Activated T-helper 1 cell treated with Interleukin-2 at 50 U/mL for 16 hours (primary cell): ENCODE data around the gene ACOT6.
"Not testable (repeated sequence)": the region's sequence is repeated elsewhere in the genome, so short reads cannot be mapped to it uniquely, and the experiment has no call there.

Source experiments
- DNase-seq: peaks from one replicate; pipeline ENCODE4 v3.0.0-alpha.2; 2020; ENCODE audit warnings: low read depth

ACOT6 gene

DNA sequence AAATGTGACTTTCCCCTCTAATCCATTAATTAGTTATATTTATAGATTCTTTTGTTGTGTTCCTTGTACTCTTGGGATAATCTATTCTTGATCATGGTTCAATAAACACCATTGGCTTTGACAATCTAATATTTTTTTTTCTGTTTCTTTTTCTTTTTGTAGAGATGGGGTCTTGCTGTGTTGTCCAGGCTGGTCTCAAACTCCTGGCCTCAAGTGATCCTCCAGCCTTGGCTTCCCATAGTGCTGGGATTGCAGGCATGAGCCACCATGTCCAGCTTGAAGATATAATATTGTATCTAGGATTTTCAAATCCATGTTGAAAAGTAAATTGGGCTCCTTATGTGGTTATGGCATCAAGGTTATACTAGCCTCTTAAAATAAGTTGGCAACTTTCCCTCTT lies 38.7 kb downstream of the ACOT6 start:
- no peak for DNase-seq

DNA sequence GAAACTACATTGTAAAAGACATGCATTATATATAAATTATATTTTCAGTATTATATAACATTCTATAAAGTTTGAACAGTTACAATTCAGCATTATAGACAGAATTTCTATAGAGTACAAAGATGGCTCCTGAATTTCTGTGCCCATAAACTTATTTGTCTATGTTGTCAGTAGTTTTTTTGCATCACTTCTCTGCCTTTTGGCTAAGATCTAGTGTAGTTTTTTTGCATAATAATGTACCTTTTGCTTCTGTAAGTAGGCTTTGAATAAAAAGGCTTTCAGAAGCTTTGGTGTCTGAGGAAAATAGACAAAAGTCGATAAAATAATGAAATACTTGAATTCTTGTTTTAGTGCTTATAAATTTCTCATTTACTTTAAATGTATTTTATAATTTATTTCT lies 43.5 kb downstream of the ACOT6 start:
- DNase-seq: no peak

DNA sequence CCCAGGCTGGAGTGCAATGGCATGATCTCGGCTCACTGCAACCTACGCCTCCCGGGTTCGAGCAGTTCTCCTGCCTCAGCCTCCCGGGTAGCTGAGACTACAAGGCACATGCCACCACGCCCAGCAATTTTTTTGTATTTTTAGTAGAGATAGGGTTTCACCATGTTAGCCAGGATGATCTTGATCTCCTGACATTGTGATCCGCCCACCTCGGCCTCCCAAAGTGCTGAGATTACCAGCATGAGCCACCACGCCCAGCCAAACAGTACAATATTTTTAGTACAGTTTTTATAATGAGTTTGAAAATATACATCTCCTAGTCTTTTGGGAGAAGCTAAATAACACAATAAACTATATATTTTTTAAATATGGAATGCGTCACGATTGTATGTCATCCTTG lies 46.9 kb downstream of the ACOT6 start:
- not testable (repeated sequence) for DNase-seq

DNA sequence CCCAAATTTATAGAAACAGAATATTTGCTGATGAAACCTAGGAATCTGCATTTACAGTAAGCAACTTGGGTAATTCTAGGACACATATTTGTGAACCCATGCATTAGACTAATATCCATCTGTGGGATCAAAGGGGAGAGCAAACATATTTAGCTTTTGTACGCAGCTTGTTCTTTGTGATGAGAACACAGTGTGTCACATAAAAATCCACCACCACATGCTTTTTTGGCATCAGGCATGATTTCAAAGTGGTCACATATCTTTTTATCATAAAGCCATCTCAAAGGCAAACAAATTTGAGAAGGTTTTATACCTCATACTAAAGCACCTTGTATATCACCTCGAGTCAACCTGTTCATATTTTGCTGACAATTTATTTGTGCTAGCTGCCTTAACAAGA lies 48.2 kb downstream of the ACOT6 start:
- no peak for DNase-seq

DNA sequence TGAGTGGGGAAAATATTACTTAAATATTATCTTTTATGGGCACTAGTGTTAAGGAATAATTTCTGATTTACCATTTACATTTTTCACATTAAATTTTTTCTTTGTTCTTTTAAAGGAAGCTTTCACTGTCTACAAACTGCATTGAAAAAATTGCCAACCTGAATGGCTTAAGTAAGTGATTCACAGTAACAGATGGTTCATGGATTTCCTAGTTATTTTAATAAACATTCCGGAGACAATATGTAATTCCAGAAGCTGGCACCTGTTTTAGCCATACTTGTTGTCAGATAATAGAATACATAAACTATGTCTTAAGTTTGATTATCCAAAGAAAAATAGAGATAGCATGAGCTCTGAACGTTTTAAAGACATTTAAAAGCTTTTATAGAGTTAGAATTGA lies 49.6 kb downstream of the ACOT6 start:
- no peak for DNase-seq

DNA sequence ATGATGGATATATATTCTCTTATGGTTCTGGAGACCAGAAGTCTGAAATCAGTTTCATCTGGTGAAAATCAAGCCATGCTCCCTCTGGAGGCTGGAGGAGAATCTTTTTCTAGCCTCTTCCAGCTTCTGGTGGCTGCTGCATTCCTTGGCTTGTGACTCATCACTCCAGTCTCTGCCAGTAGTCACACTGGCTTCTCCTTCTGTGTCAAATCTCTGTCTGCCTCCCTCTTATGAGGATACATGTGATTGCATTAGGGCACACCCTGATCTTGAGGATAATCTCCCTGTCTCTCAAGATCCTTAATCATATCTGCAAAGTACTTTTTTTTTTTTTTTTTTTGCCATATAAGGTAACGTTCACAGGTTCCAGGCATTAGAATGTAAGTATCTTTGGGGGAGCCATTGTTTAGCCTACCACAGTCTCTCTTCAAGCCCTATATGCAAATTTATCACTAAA lies 50.2 kb downstream of the ACOT6 start:
- DNase-seq: no peak

DNA sequence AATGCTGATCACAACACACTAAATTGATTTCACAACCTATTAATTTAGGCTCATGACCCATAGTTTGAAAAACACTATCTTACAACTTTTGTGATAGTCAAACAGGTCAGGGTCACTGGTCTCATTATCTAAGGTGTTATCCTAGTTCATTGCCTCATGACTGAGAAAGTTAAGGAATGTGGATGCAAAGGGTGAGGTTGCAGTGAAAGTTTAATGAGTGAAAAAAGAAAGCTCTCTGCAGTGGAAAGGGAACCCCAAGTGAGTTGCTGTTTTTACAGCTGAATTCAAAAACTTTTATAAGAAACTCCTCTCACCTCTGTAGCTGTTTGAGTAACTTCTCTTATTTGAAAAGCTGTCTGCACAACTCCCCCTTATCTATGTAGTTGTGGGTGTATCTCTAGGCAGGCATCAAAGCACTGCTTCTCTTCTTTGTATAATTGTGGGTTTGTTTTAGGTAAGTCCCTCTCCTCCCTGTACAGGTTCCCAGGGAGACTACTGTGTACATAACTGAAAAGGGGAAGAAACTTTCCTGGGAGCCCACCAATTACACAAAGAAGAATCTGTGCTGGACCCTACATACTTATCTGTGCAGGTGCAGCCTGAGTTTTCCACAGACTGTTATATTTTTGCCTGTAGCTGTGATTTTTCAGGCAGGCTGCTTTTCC lies 51.4 kb downstream of the ACOT6 start:
- no peak for DNase-seq

DNA sequence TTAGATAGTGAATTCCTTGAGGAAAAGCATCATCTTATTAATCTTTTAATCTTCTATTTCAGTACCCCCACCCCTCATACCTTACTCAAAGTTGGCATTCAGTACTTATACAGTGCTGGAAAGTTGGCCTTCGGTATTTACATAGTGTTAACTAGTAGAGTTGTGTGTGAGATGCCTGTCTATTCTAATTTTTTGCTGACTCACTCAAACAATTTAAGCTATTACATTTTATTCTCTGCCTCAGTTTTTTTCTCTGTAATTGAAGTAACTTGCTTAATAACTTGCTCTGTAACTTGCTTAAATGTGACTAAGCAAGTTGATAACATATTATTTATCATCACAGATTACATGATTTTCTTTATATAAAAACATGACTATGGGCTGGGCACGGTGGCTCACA lies 52.8 kb downstream of the ACOT6 start:
- no peak for DNase-seq

DNA sequence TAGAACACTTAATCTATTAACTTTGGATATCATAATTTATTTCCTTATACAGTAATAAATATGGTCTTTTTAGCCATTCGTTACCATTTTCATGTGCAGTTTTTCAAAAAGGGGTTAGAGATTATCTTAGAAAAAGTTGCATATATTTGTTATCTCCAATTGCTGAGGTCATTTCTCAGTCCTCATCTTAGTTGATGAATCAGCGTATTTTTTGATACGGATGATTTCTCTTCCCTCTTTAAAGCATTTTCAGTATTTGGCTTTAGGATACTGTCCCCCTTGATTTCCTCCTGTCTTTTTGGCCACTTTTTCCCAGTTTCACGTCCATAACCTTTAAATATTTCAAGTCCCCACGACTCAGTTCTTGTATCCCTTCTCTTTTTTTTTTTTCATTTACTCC lies 54.3 kb downstream of the ACOT6 start:
- no peak for DNase-seq

DNA sequence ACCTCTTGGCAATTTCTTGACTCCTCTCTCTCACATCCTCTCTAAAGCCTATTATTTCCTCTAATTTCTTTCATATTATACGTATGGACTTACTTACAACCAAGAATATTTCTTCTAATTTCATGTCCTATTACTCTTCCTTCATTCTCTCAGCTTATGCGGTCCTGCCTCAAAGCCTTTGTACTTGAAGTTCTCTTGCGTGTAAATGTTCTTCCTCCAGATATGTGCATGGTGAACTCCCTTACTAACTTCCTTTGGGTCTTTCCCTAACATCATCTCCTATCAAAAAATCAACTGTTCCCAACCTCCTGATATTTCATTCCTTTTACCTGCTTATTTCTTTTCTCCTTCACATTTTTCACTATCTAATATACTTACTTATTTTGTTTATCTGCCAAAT lies 55.5 kb downstream of the ACOT6 start:
- no peak for DNase-seq
